ENCODE measurements around the gene KCNQ4.
A peak's percentile ranks its signal among the peaks of the same experiment; 100 is the strongest.

Gene KCNQ4

GRCh38 chr1:40844079-40844478, 60.5 kb downstream of the KCNQ4 start:
- DNase-seq = no peak

DNA sequence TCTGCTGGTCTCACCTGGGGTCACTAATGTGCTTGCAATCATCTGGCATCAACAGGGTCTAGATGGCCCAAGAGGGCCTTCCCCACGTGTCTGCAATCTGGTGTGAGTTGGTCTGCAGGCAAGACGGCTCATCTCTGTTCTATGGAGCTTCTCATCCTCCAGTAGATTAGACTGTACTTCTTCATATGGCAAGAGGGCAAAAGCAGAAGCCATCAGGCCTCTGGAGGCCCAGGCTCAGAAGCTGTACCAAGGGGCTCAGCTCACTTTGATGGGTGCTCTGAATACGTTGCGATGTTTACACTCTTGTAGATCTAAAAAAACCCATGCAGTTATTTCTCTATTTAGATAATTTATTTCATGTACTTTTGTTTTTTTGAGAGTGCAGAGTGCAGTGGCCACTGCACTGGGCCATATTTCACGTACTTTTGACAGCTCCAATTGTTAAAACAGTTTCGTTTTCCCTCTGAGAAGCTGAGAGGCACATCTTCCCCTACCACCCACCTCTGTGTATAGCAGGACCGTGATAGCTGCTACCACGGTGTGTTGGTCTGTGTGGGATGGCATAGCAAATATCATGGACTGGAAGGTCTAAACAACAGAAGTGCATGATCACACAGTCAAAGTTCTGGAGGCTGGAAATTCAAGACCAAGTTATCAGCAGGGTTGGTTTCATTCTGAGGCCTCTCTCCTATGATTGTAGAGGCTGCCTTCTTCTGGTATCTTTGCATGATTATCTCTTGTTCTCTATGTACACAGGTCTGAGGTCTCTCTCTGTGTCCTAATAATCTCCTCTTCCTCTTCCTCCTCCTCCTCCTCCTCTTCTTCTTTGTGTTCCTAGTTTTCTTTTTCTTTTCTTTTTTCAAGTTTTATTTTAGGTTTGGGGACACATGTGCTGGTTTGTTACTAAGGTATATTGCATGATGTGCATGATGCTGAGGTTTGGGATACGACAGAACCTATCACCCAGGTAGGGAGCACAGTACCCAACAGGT, 61.6 kb downstream of the KCNQ4 start:
- no peak for DNase-seq

DNA sequence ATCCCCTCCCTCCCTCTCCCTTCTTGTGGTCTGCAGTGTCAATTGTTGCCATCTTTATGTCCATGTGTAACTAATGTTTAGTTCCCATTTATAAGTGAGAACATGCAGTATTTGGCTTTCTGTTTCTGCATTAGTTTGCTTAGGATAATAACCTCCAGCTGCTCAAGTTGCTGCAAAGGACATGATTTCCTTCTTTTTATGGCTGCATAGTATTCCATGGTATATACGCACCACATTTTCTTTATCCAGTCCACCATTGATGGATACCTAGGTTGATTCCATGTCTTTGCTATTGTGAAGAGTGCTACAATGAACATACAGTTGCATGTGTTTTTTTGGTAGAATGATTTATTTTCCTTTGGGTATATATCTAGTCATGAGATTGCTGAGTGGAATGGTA, 62.3 kb downstream of the KCNQ4 start:
- DNase-seq = no peak

DNA sequence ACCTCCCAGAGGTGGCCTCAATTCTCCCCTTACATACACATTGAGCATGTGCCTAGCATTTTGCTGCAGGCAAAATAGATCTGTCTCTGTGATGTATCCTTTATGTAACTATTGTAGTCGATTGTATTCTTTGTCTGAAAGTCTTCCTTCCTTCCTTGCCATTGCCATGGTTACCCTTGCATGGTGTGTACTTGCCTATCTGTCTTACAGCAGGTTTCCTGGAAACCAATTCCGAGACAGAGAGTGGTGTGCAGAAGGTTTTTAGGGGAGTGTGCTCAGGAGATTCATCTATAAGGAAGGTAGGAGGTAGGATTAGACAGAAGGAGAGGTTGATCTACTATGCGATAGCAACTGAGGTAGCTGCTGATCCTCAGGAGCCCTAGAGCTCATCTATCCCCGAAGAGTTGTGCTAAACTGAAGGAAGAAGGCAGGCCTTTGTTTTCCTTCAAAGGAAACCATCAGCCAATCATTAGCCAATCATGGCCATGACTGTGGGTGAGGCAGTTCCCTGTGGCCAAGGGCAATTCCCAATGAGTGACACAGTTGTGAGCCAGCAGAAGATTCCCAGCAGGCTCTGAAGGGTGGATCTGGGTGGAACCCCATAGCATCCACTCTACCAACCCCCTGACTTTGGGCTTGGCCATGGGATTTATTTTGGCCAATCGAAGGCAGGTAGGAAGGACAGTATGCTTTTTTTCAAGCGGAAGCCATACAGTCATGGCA, 63.6 kb downstream of the KCNQ4 start:
- no peak for DNase-seq

GRCh38 chr1:40848530-40849189, 65.1 kb downstream of the KCNQ4 start:
- DNase-seq = peak; percentile 40

- peak; percentile 78 for DNase-seq
These were observed 66.4 kb downstream of the KCNQ4 start for GRCh38 chr1:40849801-40850592.

DNA sequence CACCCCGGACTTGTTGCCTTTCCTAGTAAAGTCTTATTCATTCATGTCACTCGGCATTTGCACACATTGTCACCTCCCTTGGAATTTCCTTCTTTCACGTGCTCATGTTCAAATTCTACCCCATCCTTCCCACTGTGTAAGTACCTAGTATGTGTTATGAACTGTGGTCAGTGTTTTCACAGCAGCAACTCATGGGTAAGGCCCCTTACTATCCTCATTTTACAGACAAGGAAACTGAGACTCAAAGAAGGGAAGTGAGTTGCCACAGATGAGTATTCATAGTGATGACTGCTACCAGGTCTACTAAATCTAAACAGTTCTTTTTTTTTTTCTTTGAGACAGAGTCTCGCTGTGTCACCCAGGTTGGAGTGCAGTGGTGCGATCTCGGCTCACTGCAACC, 68.1 kb downstream of the KCNQ4 start:
- DNase-seq = no peak

GRCh38 chr1:40853113-40853884, 69.7 kb downstream of the KCNQ4 start:
- no peak for DNase-seq

DNA sequence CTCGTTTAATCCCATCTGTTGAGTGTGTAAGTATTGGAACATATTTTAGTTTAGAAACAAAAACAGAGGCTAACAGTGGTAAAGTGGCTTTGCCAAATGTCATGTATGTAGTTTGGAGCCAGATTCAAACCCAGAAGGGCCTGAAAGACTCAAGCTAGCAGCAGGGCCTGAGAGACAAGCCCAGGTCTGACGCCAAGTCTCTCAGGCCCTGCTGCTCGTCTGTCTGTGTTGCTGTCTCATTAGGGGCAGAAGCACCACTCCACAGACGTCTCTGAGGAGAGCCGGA, 70.2 kb downstream of the KCNQ4 start:
- DNase-seq = no peak

DNA sequence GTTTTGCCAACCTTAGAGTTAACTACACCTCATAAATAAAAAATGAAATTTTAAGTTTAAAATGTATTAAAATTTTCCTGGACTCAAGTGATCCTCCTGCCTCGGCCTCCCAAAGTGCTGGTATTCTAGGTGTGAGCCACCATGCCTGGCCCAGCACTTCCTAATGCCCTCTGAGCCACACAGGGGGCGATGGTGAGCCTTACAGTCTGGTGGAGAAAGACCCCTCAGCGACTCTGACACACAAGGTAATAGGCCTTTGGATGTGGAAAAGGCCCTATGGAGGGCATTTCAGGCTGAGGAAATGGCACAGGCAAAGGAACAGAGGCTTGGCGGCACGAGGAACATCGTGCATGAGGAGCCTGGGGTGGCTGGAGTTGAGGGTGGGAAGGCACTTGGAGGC, 71.9 kb downstream of the KCNQ4 start:
- no peak for DNase-seq

- no peak for DNase-seq
These were observed 72.5 kb downstream of the KCNQ4 start for GRCh38 chr1:40856116-40856515.

DNA sequence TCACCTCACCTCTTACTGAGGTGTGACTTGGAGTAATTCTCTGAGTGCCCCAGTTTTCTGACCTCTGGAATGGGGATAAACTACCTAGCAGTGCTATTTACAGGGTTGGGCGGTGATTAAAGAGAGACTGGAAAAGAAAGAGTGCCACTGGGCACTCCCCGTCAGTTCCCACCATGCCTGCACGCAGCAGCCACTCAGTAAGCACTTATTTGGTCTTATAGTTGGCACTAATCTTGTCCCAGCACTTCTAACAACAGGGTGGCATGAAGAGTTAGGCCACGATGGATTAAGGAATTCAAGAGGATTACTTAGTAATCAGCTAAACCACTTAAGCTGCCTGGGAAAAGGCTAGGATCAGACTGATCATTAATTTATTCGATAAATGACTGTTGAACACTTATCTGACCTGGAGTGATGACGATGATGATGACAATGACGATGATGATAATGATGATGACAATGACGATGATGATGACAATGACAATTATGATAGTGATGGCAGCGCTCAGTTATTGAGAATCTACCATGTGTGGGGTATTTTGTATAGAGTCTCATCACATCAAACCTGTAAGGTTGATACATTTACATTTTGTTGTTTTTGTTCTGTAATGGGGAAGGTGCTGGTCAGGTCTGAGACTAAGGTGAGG, 73.2 kb downstream of the KCNQ4 start:
- no peak for DNase-seq

DNA sequence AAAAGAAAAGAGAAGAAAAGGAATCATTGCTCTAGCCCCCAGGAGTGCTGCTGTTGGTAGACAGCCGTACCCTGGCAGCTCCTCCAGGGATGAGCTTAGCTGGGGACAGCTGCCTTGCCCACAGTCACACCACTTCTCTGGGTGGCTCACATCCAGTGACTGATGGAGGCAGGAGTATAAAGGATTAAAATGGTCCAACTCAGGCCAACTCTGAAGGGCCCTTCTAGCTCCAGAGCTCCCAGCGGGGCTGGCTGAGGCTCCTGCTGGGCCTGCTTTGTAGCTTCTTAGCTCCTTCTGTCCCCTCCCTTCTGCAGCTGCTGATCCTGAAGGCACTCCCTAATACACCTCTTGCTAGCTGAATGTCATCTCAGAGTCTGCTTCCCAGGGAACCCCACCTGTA, 74.2 kb downstream of the KCNQ4 start:
- no peak for DNase-seq

- no peak for DNase-seq
These were observed 75.3 kb downstream of the KCNQ4 start for GRCh38 chr1:40858856-40859416.

DNA sequence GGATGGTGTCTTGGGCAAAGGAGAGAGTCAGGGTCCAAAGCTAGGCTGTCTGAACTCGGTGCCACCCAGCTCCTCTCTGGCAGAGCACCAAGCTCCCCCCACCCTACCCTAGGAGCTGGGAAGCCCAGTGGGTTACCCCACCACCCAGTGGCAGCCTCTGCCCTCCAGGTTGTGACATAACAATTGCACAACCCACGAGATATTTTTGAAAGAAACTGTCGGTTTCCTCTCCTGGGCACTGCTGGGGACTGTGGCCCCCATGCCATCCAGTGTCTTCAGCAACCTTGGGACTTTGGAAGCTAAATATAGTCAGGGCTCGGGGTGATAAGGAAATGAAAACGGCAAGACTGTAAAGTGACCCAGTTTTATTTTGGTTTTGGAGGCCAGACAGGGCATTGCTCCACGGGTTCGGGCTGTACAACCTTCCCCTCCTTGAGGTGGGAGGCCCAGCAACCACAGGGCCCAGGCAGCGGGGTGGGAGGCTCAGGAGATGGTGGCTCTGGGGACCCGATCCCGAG, 77.2 kb downstream of the KCNQ4 start:
- DNase-seq = peak; percentile 46

GRCh38 chr1:40861224-40862003, 77.8 kb downstream of the KCNQ4 start:
- peak; percentile 22 for DNase-seq

DNA sequence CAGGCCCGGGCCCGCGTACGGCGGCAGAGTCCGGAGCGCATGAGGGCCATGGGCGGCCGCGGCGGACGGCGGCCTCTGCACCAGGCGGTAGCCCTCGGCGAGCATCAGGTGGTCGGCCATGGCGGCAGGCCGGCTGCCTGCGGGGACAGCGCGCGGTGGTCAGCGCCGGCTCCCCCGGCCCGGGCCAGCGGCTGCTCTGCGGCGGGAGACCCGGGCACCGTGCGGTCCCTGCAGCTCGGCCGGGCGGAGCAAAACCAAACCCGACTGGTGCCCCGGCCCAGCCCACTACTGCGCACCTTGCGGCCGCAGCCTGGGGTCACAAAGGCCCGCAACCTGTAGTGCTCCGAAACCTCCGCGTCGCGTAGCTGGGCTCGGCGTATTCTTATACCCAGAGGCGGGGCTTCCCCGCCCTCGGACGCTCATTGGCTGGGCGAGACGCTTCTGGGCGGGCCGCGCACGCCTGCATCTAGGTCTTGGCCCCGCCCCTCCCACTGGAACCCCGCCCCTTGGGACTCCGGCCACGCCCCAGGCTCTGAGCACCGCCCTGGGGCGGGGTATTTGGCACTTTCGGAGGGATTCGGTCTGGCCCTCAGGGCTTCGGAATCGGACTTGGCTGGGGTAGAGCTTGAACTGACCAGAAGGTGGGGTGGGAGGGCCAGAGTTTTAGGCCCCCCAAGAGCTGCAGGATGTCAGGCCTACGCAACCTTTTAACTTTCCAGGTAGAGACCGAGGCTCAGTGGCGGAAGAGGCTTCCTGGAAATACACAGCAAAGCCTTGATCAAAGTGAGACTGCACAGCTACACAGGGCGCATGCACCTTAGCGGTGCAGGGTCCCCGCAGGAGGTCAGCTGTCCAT, 78.6 kb downstream of the KCNQ4 start, which contains the start of gene CITED4:
Gene CITED4, minus strand, starts transcription at position 356 of the 856 bp plus-strand sequence. Its CDS starts 236 bp downstream, at position 120.
- DNase-seq = peak; percentile 94

- no peak for DNase-seq
These were observed 84.6 kb downstream of the KCNQ4 start for GRCh38 chr1:40868051-40868723.

All from CD4-positive, alpha-beta T cell treated with Interleukin-15 for 1 hour (primary cell).